Measurements from ENCODE around the gene TMEM223.
"Not testable (repeated sequence)": the region's sequence is repeated elsewhere in the genome, so short reads cannot be mapped to it uniquely, and the experiment has no call there.

The TMEM223 gene, protein sequence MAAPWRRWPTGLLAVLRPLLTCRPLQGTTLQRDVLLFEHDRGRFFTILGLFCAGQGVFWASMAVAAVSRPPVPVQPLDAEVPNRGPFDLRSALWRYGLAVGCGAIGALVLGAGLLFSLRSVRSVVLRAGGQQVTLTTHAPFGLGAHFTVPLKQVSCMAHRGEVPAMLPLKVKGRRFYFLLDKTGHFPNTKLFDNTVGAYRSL

GRCh38 chr11:62791501-62792201 is at the start of gene TMEM223:
Gene TMEM223 (minus strand): TSS chr11:62792006. CDS start chr11:62791994, 12 bp downstream.
- peak; percentile 88 for DNase-seq (ENCODE audit: low spot score)

GRCh38 chr11:62840721-62841360 is 49.0 kb upstream of the TMEM223 start:
- peak; percentile 55 for DNase-seq (ENCODE audit: low spot score)

DNA sequence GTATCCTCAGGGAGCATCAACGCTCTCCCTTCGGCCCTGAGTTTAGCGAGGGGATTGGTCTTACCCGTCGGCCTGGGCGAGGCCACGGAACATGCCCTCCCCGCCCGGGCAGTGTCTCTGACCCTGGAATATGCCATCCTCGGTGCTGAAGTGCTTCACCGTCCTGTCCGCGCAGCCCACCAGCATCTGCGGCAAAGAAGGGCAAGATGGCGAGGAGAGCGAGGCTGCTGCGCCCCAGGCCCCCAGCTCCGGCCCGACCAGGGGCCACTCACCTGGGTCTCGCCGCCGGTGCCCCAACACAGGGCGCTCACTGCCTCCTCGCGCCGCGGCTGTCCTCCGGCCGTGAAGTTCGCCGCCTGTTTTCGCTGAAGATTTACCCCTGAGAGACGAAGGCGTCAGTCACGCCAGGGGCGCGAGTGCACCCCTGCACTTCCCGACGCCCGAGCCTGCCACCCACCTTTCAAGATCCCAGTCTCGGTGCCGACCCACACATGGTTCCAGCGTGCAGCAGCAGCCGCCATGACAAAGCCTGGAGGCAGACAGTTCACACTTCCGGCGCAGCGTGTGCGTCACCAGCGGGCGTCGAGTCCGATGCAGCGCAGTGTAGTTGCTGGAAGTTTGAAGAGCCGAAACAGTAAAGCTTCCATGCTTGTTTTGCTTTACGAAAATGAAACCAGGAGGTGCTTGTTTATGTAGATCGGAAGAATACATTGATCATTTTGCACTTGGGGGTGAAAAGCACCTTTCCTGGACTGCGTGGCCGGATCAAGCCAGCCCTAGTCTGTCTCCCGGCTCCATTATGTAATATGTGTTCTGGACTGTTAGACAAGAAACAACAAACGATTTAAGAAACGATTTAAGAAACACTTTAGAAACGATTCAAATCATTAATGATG is 47.5 kb upstream of the TMEM223 start, which contains the start of gene WDR74:
Gene WDR74, minus strand, starts transcription at position 541 of the 896 bp plus-strand sequence. Its CDS starts 20 bp downstream, at position 521.
- peak; percentile 93 for DNase-seq (ENCODE audit: low spot score)

- DNase-seq (ENCODE audit: low spot score) = no peak
Observed at GRCh38 chr11:62835336-62835735, 43.5 kb upstream of the TMEM223 start.

DNA sequence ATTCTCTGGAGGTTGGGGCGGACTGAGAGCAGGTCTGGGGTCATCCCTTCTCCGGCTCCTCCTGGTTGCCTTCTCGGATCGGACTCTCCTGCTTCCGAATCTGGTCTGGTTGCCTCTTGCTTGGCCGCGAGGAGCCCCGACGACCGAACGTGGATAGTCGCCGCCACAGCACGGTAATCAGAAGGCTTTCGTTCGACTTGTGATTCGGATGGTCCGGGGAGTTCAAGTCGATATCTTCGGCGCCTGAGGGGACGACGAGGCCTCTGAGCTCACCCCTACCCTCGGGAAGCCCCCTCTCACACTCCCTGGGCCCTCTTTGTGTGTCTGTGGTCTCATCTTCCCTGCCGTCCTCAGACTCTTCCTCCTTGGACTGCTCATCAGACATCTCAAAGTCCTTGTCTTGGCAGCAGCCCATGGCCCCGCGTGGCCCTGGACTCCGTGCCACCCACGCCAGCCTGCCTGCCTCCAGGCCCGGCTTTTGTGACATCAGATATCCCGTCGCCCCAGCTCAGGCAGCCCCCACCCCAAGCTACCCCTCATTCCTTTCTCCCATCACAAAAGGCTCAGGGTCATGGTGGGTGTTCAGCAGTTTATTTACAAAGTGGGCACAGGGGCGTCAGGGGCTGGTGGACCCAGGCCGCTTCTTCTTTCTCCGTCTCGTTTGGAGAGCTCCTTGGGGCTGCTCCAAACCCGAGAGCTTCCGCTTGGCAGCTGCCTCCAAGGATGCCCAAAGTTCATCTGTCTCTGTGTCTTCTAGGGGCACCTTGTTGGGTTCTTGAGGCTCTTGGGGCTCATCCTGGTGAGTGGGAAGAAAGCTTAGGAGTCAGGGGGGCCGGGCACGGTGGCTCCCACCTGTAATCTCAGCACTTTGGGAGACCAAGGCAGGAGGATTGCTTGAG is 40.8 kb upstream of the TMEM223 start, which contains the start of gene TEX54:
Gene TEX54, minus strand, starts transcription at position 506 of the 899 bp plus-strand sequence.
- no peak for DNase-seq (ENCODE audit: low spot score)

- peak; percentile 99 for DNase-seq (ENCODE audit: low spot score)
Observed at GRCh38 chr11:62831520-62832335, 39.9 kb upstream of the TMEM223 start, which contains the start of gene STX5. Gene STX5 (minus strand): TSS chr11:62832051. CDS start chr11:62831243, 808 bp downstream.

- no peak for DNase-seq (ENCODE audit: low spot score)
Observed at GRCh38 chr11:62830904-62831519, 39.2 kb upstream of the TMEM223 start.

GRCh38 chr11:62828130-62828529 is 36.3 kb upstream of the TMEM223 start:
- not testable (repeated sequence) for DNase-seq (ENCODE audit: low spot score)

GRCh38 chr11:62823677-62824076 is 31.9 kb upstream of the TMEM223 start:
- no peak for DNase-seq (ENCODE audit: low spot score)

GRCh38 chr11:62817129-62817528 is 25.3 kb upstream of the TMEM223 start:
- no peak for DNase-seq (ENCODE audit: low spot score)

GRCh38 chr11:62816557-62816956 is 24.8 kb upstream of the TMEM223 start:
- DNase-seq (ENCODE audit: low spot score) = no peak

DNA sequence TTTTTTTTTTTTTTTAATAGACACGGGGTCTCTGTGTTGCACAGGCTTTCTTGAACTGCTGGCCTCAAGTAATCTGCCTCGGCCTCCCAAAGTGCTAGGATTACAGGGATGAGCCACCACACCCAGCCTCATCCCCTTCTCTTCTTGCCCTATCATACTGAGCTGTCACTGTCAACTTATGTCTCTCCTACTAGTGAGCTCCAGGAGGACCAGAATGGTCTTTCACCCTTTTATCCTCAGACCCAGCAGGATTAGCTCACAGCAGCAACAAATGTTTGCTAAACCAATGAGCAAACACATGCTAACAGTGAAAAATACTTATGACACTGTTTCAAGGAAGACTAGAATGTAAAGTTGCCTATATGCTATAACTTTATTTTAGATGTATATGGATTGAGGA is 19.9 kb upstream of the TMEM223 start:
- no peak for DNase-seq (ENCODE audit: low spot score)

DNA sequence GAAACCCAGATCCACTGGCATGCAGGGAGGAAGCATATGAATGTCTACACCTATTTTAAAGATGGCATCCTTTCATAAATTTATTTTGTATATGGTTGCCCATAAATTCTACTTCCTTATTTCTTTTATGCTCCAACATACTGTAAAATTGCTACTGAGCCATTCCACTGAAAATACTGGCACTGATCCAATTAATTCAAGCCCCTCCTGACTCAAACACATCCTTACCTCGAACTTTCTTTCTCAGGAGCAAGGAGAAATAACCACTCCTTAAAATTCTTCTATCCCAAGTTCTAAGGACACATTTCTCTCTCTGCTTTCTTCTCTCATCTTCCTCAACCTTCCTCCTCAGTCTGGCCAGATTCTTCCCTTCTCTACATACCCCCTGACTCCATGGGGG is 18.9 kb upstream of the TMEM223 start:
- DNase-seq (ENCODE audit: low spot score) = no peak

GRCh38 chr11:62806611-62807121 is 14.9 kb upstream of the TMEM223 start:
- DNase-seq (ENCODE audit: low spot score) = no peak

GRCh38 chr11:62805961-62806441 is 14.2 kb upstream of the TMEM223 start:
- DNase-seq (ENCODE audit: low spot score) = no peak

DNA sequence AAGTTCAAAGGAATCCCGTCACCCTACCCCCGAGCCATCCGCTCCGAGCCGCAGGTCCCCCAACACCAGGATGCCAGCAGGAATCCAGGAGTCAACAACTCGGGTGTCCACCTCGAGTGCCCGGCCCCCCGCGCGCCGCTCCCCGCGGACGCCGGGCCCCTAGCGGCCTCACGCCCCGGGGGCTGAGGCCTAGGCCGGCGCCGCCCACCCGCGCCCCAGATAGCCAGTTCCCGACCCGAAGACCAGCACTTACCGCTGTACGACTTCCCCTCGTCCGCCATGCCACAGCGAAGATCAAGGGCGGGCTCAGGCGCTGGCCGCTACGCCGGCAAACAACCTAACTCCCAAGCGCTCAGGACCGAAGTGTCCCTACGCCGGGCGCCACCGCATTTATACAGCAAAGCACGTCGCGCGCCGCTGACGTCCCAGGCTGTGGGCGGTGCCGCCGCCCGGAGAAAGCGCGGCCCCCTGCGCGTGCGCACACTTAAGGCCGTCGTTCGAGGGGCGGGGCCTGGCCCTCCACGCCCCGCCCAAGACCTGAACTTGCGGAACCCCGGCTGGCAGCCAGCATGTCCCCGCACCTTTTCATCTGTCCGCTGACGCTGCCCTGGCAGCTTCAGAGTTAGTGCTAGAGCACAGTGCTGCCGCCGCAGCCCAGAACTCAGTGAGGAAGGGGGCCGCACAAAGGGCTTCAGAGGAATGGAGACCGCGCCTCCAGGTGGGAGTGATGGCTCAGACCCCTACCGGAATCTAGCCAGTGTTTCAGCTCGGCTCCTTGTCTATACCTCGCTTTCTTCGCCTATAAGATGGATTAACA is 13.5 kb upstream of the TMEM223 start, which contains the start of gene NXF1:
Gene NXF1, minus strand, starts transcription at position 365 of the 817 bp plus-strand sequence. Its CDS starts 84 bp downstream, at position 281.
- DNase-seq (ENCODE audit: low spot score) = peak; percentile 93

DNA sequence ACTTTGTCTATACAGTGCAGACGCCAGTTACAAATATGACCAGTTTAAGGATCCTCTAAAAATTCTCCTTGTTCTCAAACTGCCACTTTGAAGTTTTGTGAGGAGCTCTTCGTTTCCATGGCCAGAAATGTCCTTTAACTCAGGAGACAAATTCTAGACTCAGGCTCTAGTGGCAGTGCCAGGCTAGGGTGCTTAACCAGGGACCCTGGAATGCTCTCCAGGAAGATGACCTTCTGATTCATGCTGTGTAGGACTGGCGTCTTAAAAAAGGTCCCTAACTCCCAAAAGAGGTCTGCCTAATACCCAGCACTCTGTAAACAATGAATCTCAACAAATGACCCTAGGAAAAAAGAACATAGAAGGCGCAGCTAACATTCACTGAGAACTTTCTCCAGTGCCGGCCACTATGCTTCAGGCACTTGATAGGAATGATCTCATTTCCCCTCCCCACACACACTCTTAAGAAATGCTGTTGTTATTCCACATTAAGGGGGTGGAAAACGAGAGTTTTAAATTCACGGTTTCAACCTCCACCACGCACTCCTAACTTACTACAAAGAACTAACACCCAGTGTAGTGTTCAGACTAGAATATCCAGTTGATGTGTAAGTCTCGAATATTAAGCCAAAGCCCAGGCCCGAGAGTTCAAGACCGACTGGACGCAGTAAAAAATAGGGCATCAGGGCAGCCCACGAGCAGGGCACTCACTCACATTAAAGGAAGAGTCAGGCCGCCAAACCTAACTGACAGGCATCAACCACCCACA is 12.7 kb upstream of the TMEM223 start:
- no peak for DNase-seq (ENCODE audit: low spot score)

Measured in CD4-positive, alpha-beta T cell treated with Interleukin-6 at 100 ng/mL for 8 hours (primary cell).